CD1c-positive myeloid dendritic cell (primary cell): ENCODE data around the gene MCU.
"Not testable (repeated sequence)": the region's sequence is repeated elsewhere in the genome, so short reads cannot be mapped to it uniquely, and the experiment has no call there.

Experiments
- DNase-seq: peaks from one replicate; pipeline ENCODE4 v3.0.0-alpha.2; 2016; ENCODE audit errors: extremely low spot score

The MCU gene

DNA sequence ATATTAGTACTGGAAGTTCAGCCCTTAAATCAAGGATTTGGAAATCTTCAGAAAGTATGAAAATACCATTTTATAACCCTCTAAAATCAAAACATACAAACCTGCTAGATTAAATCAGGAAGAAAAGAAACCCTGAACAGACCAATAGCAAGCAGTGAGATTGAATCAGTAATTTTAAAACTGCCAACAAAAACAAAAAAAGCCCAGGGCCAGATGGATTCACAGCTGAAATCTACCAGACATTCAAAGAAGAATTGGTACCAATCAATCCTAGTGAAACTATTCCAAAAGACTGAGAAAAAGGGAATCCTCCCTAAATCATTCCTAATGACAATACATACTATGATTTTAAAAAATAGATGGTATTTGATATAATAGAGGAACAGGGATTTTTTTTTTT lies 70.1 kb downstream of the MCU start:
- DNase-seq: no peak

DNA sequence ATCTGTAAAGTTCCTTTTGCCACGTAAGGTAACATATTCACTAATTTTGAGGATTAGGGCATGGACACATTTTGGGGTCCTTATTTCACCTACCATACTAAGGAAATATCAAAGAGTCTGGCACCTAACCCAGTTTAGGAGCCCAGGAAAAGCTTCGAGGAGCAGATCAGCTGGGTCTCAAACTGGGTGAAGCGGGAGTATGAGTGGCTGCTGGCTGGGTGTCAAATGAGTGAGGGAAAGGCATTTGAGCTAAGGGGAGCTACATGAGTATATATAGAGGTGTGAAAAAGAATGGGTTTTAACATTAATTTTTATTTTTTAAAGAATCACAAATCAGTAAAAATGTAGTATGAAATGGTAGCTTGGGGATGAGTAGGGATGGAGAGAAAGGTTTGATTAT lies 71.3 kb downstream of the MCU start:
- no peak for DNase-seq

DNA sequence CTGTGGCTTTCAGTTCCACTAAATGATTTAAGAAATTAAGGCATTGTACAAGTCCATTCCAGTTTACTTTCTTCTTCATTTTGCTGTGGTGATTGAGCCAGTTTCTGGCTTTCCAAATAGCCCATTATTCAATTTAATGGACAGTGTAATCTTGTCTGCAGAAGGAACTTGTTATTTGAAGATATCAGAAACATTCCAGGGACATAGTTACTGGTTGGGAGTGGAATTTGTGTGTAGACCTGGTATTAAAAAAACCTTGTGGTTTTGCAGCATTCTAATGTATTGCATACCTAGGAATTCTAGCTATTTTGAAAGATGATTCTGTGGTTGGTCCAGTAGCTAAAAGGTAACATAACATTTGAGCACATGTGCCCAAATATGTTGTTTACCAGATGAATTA lies 72.2 kb downstream of the MCU start:
- no peak for DNase-seq

DNA sequence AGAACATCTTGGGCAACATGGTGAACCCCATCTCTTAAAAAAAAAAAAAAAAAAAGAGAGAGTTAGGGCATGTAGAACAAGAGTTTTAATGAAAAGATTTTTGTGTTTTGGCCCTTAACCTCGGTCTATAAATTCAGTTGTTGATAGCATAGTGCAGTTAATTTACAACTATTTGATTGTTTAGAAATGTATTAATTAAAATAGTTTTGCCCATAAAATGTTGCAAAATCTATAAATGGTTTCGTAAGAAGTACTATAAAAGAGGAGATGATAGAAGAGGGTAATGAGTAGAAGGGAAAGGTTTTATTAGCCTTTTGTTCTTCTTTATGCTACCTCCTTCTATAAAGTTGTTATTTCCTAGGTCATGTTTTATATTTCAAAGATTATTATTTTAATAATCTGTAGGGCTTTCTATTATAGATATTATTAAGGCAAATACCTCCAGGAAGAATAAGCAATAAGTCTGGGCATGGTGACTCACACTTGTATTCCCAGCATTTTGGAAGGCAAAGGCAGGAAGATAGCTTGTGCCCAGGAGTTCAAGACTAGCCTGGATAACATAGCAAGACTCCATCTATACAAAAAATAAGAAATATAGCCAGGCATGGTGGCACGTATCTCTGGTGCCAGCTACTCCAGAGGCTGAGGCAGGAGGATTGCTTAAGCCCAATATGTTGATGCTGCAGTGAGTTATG lies 73.3 kb downstream of the MCU start:
- no peak for DNase-seq

DNA sequence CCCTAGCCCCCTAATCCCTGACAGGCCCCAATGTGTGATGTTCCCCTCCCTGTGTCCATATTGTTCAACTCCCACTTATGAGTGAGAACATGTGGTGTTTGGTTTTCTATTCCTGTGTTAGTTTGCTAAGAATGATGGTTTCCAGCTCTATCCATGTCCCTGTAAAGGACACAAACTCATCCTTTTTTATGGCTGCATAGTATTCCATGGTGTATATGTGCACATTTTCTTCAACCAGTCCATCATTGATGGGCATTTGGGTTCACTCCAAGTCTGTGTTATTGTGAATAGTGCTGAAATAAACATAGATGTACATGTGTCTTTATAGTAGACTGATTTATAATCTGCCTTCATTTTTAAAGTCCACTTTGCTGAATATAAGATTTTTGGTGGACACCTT lies 79.3 kb downstream of the MCU start:
- not testable (repeated sequence) for DNase-seq

DNA sequence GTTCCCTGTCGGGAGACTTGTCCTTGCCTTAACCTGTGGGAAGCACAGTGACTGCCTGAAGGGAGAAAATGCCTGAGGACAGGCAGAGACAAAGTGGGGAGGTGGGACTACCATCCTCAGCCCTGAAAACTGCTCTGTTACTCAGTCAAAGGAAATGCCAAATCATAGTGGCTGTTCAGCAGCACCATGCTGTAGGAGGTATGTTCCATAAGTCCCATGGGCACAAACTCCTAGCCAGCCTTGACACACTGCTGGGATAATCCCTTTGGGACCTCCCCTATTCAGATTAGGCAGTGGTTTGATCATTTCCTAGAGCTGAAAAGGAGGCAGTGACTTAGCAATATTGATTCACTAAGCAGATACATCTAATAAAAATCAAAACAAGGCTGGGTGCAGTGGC lies 80.1 kb downstream of the MCU start:
- no peak for DNase-seq

DNA sequence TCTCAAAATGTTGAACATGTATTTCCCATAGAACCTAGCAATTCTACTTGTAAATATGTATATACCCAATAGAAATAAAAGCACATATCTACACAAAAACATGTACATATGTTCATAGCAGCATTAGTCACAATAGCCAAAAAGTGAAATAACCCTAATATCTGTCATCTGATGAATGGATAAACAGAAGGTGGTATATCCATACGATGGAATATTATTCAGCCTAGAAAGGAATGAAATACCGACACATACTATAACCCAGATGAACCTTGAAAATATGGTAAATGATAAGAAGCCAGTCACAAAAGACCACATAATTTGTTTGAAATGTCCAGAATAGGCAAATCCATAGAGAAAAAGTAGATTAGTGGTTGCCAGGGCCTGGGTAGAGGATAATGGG lies 87.9 kb downstream of the MCU start:
- no peak for DNase-seq

DNA sequence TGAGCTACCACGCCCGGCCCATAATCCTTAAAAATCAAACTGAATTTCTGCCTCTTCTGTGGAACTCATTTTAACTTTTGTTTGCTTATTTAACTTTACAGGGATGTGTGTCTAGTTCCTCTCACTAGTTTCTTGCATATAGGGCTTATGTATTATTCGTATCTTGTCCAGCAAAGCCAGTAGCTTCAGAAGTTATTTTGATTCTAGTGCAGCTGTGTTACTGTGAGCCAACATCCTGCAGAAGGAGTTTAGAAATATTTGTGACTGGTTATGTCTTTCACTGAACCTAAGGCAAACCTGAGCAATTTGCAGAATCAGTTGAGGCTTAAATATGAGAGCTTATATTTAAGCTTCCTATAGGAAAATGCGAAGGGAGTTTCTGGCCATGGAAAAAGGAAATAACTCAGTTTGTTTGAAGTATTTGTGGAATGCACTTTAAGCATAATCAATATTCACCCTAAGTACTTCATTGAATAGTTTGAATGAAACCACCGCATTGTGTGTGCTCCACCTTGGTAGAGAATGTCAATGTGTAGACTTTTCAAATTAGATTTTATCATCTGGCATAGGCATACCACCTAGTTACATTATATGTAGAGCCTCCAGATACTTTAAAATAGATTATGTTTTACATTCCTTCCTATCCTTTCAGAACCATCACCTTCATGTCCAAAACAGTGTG lies 90.8 kb downstream of the MCU start:
- DNase-seq: no peak

DNA sequence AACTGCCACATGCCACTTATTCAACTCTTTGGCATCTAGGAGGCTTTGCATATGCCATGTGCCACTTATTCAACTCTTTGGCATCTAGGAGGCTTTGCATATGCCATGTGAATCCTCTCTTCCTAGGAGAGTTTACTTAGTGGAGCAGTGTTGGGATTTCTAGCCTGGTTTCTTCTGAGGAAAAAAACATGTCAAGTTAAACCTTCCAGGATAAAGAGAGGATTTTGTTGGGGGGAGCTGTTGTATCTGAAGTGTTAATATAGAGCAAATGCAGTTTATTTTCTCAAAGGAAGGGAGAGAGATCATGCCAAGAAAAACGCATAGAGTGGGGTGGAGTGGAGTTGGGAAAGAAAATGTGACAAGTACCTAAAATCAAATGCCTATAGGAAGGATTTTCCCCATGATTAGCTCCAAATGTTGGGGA lies 91.5 kb downstream of the MCU start:
- no peak for DNase-seq

DNA sequence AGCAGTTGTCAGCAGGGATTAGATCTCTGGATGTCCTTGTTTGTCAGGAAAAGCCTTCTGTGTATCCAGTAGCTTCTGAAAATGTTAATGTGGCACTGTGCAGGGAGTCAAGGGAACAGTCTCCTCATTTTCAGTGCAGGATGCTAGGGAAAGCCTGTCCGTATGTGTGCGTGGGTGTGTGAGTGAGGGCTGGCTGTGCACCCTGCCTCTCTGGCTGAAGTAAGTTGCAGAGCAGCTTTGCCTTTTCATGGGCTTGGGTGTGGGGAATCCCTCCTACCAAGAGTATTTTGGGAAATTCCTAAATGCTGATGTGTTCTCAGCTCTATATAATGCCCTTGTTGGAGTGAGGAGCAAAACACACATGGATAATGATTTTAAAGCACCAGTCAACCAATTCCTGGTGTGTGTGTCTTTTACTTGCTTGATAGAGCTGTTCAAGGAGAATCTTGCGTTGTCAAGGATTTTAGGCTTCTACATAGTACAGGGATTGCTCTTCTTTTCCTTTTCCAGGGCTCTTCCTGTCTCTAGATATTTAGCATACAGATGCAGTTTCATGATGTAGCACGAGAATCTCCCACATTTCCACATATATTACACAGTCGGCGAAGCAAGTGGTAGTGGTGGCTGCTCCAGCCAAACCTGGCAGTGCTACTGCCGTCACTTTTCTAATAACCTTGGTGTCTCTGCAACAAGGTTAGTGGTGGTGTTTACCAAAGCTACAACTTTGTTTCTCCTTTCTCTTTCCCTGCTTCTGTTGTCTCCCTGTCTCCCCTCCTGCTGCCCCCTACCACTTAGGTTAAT lies 92.8 kb downstream of the MCU start:
- DNase-seq: no peak

DNA sequence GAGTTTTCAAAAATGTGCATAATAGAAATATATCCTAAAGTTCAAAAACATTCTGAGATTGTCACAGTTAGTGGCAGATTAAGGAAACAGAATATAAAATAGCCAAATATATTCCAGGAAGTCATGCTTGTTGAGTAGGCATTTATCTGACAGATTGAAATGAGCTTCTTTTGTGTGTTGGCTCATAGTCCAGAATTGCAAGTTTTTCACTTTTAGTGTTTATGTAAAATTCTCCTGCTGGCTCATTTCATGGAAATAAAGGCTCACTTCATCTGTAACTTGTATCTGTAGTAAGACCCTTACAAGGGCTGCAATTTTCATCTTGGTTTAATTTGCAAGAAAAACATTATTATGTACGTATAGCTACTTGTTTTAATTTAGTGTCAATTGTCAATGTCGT lies 93.5 kb downstream of the MCU start:
- DNase-seq: no peak

DNA sequence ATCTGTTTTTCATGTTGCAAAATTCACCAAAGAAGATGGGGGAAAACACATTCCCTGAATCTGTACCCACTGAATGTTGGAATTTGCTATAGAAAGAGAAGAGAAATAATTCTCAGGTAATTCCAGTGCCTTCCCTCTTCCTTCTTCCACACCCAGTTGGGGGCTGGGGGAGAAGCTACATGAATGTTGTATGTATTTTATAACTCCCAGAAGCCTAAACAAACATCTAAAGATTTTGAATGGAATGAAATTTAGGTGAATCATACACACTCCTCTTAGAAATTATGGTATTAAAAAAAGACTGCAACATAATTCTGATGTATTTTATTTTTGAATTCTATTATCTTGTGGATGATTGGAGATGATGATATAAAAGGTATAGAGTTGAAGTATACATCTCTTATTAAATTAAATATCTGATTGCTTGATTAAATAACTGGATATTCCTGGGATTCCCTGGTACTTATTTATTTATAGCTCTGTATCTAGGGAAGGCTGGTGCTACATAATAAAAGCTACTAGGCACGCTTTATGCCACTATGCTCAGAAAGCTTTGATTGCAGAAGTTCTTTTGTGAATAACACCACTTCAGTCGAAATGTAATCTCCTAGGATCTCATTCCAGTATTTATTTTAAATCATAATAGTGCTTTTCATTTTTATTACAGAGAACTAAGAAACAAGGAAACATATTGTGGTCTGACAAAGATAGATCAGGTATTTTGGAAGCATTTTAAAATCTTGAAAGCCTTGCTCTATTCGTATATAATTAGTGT lies 98.5 kb downstream of the MCU start:
- no peak for DNase-seq

DNA sequence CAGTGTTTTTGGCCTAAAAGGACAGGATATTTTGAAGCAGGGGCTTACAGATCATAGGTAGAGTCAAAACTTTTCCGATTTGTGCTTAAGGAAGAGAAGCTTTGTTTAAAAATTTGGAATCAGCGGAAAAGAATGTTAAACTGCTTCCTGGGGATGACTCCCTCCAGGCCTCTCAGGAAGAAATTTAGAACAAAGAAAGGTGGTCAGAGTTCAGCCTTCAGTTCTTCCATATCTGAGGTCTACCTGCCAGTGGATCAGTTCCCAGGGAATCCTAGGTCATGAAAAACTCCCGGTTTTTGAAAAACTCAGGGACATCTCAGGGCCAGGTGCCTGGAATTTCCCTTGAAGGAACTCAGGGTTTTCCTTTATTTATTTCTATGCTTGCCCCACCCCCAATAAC lies 100.3 kb downstream of the MCU start:
- no peak for DNase-seq

DNA sequence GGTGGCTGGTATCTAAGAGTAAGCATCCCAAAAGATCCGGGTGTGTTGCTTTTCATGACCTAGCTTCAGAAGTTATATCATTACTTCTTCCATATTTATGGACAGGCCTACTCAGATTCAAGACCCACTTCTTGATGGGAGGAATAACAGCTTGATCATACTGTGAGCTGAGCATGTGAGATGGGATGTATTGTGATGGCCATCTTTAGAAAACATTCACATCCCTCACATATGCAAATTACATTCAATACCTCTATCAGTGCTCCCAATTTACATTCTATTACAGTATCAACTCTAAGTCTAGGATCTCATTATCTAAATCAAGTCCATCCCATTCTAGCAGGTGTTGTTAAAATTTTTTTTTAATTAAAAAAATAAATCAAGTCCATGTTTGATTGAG lies 101.8 kb downstream of the MCU start:
- DNase-seq: no peak

DNA sequence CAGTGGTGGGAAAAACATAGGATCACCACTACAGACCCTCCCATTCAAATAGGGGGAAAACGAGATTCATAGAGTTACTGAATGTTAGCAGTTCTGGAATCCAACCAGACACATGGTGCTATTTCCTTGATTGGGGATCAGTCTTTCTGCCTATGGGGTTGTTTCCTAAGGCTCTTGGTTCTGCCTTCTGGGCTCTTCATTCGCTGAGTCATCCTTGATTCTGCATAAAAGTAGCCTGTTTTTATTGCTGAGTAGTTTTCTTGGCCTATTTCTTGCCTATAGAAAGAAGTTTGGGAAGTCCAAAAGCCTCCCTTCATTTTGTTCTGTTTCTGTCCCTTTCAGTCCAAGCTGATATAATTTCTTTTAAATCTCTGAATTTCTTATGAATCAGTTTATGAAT lies 102.3 kb downstream of the MCU start:
- DNase-seq: no peak

DNA sequence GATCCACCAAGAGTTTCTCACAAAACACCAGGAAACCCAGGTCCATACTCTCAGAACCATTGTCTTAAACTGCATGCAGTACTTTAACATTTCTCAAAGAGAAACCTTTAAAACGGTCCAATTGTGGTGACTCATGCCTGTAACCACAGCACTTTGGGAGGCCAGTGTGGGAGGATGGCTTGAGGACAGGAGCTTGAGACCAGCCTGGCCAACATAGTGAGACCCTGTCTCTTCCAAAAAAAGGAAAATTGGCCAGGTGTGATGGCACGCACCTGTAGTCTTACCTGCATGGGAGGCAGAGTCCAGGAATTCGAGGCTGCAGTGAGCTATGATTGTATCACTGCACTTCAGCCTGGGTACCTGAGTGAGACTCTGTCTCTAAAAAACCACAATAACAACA lies 104.1 kb downstream of the MCU start:
- no peak for DNase-seq

DNA sequence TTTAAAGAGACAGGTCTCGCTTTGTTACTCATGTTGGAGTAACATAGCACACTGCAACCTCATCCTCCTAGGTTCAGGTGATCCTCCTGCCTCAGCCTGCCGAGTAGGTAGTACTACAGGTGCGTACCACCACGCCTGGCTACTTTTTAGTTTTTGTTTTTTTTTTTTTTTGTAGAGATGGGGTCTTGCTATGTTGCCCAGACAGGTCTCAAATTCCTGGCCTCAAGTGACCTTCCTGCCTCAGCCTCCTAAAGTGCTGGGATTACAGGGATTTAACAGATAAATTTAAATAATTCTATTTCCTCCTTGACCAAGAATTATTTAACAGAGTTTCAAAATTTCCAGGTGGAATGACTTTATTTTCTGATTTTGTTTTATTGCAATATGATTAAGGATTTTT lies 104.6 kb downstream of the MCU start:
- no peak for DNase-seq

DNA sequence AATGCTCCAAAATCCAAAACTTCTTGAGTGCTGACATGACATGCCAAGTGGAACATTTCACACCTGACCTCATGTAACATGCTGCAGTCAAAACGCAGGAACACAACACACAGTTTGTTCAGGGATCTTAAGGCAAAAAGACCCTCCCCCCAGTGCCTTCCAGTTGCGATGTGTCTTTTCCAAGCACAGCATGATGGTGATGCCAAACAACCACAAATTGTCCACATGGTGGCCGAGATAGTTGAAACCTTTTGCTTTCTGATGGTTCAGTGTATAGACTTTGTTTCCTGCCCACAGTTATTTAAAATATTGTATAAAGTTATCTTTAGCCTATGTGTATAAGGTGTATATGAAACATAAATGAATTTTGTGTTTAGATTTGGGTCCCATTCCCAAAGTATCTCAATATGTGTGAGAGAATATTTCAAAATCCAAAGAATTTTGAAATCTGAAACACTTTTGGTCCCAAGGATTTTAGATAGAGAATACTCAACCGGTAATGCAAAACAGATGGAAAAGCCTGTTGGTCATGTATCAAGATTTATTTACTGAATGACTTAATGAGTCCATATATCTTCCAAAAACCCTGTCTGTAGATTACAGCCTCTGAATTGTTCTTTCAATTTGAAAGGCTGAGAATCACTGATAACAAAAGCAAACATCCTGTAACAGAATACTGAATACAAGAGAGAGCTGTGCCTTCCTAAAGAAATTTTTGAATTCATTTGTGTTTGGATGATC lies 108.2 kb downstream of the MCU start:
- DNase-seq: no peak

DNA sequence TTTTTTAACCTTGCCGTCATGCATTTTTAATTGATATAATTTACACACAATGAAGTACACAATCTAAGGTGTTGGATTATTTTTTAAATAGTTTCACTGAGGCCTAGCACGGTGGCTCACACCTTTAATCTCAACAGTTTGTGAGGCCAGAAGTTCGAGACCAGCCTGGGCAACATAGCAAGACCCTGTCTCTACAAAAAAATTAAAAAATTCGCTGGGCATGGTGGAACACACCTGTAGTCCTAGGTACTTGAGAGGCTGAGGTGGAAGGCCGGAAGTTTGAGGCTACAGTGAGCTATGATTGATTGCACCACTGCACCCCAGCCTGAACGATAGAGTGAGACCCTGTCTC lies 108.8 kb downstream of the MCU start:
- no peak for DNase-seq

DNA sequence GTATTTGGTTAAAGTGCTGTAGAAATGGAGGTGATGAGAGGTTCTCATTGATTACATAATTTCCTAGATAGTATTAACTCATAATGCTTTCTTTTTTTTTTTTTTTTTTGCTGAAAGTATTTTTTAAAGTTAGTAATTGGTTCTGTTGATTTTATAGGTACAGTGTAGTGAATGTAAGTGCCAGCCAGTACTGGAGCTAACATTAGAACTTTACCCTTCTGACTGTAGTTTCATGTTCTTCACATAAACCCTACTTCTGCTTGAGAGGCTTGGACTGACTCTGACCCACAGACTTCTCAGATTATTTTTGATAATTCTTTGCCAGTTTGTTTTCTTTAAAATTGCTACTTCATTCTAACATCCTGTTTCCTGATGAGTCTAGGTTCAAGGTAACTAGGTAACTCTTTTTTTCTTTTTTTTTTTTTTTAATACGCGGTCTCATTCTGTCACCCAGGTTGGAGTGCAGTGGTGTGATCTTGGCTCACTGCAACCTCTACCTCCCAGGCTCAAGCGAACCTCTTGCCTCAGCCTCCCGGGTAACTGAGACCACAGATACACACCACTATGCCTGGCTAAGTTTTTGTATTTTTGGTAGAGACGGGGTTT lies 109.4 kb downstream of the MCU start:
- no peak for DNase-seq

DNA sequence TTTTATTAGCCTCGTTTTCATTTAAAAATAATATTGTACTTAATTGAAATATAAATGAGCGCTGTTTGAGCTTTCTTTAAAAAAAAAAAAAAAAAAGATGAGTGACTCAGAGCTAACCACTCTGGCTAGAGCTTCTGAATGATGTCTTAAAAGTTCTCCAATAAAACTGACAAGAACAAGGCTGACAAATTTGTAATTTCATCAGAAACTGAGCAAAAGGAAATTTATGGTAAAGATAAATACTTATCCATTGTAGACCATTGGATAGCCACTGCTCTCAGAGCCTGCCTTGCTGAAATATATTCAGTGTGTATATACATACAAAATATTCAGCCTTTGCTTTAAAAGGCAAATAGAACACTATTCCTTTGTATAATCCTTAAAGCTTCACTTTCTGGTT lies 110.4 kb downstream of the MCU start:
- DNase-seq: no peak
